Measurements from ENCODE around the gene TRPC5OS.

TRPC5OS gene

DNA sequence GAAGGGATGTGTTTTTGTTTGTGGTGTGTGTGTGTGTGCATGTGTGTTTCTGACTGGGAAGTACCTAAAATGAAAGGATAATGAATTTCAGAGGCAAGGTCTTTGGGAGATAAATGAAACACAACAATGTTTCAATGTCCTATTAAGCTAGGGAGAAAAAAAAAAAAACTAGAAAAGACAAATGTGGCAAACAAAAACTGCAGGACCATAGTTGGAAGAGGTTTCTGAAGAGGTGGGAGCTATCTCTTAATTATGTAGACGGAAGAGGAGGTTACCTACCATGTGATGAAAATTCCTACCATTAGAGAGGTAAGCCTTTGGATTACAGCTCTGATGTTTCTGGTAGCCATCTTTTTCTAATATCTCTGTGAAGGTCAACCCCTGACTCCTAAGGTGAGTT lies at the start of gene TRPC5OS:
TRPC5OS (plus strand) TSS at position 301 of the 400 bp plus-strand sequence. CDS start 25,669 bp downstream, outside the sequence.
- DNase-seq (ENCODE audit: low read depth in 2 of 2), result no peak

DNA sequence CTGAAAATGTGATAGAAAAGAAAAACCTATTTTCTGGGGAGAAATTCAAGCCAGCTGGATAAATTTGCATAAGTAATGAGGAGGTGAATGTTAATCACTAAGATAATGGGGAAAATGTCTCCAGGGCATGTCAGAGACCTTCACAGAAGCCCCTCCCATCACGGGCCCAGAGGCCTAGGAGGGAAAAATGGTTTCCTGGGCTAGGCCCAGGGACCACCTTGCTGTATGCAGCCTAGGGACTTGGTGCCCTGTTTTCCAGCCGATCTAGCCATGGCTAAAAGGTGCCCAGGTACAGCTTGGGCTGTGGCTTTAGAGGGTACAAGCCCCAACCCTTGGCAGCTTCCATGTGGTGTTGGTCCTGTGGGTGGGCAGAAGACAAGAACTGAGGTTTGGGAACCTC lies 46.6 kb upstream of the TRPC5OS start:
- DNase-seq (ENCODE audit: low read depth in 2 of 2), result no peak

DNA sequence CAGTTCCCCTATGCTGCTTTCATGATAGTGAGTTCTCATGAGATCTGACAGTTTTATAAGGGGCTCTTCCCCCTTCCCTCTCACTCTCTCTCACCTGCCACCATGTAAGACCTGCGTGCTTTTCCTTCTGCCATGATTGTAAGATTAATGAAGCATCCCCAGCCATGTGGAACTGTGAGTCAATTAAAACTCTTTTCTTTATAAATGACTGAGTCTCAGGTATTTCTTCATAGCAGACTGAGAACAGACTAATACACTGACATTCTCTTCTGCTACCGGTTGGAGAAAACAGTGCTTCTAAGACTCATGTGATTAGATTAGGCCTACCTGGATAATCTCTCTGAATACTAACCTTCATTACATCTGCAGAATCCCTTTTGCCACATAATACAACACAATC lies 45.4 kb upstream of the TRPC5OS start:
- no peak for DNase-seq (ENCODE audit: low read depth in 2 of 2)

DNA sequence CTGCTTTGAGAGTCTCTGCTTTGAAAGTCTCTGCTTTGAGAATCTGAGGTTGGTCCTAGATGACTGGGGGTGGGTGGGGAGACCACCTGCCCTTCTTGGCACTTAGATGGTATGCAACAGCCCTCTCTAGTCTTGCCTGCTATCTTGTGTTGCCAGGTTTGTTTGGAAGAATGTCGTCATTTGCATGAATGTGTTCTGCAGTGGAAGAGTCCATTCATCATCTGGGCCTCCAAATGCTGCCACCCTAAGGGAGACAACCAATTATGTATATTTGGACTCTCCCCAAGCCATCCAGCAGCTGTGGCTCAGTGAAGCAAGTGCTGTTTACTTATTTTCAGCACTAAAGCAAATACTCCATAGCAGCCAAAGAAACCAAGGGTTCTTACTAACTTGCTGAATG lies 44.6 kb upstream of the TRPC5OS start:
- no peak for DNase-seq (ENCODE audit: low read depth in 2 of 2)

DNA sequence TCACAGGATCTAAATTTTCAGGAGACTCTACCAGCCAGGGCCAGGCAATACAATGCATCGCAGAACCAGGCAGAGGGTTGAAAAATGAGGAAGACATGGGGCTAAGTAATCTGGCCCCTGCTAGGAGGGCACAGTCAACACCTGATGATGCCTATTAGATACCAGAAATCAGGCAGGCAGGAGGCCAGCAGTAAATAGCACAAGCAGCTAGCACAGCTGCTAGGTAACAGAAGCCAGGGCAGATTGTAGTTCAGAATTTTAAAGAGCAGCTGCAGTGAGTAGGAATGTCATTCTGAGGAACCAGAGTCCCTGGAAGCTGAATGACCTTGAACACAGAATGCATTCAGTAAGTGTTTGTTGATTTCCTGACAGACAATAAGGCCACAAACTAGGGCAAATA lies 38.8 kb upstream of the TRPC5OS start:
- DNase-seq (ENCODE audit: low read depth in 2 of 2), result no peak

DNA sequence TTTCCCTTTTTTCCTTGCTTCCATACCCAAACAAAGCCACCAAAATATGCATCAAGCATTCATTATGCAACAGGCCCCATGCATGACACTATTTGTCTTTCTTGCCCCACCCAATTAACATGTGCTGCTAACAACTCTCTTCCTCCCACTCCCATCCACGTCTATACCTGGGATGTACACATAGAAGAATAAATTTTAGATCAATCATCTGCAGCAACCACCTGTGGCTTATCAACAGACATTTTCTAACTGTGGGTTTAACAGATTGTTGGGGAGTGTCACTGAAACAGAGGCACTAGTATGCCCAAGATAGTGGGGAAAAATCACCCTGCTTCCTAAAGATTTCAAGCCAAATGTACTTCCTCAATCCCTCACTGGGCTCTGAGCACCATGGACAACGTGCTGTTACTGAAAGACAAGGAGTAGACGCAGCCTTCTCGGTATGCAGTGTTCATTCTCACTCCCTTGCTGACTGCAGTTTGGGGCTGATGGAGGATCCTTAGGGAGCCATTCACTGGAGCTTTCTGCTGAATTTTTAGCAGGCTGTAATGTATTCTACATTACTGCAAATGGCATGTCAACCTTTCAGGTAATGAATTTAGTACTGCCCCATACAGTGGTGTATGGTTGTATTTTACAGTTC lies 28.4 kb upstream of the TRPC5OS start:
- no peak for DNase-seq (ENCODE audit: low read depth in 2 of 2)

DNA sequence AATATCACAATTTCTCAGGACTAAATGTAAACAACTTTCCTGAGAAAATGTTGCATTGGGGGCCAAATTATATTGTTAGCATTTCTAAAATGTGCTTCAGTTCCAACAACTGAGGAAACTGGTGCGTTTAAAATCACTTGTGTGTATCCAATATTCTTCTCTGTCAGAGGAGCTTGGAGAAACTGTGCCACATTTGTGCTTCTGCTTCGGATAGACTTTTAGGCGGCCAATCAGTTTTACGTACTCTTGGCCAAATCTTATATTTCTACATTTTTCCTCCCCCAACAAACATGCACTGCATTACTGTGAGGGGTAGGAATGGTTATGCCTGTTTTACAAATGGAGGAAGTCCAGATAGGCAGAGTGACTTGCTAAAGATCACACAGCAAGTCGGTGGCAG lies 27.4 kb upstream of the TRPC5OS start:
- DNase-seq (ENCODE audit: low read depth in 2 of 2), result no peak

DNA sequence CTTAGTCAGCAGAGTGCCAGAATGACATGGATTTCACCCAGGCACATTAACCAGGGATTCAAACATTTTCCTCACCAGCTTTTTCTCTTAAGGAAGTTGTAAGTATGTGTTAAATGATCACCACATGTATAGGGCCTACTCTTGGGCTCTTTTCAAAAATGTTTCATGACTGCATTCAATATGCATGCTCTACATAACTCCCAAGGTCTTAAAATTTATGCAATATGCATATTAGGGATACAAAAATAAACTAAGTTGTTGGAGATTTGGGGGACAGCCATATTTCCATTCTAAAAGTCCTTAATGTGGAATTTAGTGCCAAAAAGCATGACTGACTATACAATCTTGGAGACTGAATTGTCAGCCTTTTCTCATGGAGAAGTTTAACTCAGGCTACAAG lies 25.0 kb upstream of the TRPC5OS start:
- no peak for DNase-seq (ENCODE audit: low read depth in 2 of 2)

DNA sequence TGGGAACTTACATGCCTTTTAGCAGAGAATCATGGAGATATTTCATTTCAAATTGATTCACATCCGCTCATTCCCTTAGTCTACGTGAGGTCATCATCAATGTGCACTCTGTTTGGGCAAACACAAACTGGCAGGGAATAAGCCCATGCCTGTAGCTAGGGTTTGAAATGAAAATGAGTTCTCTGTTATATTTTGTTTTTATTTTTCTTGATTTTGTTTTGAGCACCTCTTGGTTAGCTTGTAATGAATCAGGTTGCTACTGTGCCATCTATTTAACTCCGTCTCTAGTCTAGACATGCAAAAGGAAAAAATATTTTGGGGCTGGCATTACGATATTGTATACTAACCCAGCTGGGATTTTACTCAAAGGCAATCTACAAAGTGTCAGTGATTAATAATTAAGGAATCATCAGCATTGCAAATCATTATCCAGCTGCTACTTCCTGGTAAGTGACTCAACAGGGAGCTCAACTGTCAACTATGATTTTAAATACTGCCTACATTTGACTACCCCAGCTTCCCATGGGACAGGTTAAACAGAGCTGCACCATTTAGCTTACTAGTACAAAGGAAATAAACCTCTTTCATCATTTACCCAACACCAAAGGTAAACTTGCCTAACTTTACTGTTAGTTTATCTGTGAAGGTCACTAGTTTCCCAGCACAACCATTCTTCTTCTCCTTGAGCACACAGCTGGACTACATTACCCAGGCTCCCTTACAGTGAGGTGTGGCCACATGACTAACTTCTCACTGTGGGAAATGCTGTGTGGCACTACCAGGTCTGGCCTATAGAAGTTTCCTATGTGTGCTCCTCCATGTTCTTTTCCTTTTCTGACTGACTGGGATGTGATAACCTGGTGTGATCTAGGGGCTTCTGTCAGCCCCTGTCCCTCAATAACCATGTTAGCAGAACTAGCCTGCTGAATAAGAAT lies 21.2 kb upstream of the TRPC5OS start:
- no peak for DNase-seq (ENCODE audit: low read depth in 2 of 2)

DNA sequence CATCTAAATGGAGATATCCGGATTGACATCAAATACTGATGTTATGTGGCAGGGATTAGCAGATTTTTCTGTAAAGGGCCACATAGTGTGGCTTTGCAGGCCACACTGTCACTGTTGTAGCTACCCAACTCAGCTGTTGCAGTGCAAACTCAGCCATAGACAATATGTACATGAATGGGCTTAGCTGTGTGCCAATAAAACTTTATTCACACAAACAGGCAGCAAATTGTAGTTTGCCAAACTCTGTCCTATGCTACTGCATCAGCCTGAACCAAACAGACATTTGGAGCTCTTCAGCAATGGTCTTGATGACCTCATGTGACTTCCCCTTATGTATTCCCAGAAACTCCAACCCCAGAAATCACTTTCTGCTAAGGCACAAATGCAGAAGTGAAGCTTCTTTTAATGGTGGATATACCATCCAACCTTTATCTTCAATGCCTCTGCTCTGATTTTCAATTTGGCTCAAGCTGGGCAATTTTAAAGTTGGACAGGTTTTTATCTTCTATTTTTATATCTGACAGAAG lies 18.4 kb upstream of the TRPC5OS start:
- DNase-seq (ENCODE audit: low read depth in 2 of 2), result no peak

DNA sequence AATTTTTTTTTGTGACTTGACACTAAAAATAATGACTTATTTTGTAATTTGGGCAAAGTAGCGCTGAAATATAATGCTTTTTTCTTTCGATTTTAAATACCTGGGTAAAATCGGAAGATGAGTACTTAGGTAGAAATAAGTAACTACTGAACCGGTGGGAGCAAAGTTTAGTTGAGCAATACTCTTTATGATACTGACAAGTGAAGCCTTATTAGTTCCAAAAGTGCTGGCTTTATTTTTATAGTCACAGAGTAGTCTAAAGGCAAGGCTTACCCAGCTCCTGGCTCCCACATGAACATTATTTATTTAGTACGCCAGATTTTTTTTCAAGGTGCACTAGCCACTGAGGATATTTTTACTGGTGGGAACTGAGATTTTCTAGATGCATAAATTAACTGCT lies 14.4 kb upstream of the TRPC5OS start:
- no peak for DNase-seq (ENCODE audit: low read depth in 2 of 2)

DNA sequence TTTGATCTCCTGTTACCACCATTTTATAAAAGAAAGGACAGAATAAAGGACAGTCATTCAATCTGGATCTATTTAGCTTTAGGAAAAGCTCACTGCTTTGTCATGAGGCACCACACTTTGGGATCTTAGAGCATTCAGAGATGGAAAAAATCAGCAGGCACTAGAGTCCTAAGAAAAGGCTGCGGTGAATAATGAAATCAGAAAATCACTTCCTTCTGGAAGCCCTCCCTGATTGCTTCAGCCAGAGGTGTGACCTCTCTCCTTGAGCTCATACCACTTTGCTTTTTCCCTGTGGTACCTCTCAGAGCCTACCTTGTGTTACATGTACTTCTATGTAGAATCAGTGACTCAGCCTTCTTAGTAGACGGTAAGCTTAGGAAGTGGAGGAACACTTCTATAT lies 8.7 kb upstream of the TRPC5OS start:
- no peak for DNase-seq (ENCODE audit: low read depth in 2 of 2)

DNA sequence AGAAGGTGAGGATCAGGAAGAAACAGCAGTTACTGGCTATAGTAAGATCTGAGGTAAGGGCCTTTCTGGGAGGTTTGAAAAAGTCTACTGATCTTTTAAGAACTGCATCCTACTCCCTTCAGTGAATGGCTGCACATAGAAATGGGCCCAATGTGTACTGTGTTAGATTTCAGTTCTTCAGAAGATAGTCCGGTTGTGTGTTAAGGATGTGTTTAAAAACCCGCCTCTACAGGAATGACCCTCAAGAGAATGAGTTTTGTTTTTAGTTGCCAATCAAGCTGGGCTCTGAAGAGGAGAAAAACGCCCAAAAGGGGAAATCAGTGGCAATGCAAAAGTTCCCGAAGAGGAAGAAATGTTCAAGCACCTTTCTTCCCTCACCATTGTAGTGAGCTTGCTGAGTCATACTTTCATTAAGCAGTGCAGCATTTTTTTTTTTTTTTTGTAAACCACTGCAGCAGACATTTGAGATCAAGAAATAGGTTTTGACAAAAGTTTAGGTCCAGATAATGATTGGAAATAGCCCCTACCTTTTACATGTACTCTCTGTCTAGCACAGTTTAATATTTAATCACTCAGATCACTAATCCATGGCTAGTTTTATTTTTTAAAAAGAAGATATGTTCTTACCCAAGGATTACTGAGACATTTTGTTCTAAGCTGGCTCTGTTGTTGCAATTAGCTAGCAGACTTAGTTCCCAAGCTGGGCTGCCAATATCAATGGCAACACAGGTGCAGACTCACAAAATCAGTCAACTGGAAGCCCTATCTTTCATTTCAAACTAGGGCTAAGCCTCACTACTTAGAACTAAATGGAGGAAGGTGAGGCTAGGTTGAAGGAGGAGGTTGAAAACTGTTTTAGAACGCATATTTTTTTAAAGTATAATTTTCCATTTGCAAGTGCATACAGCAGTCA lies 7.0 kb upstream of the TRPC5OS start:
- no peak for DNase-seq (ENCODE audit: low read depth in 2 of 2)

DNA sequence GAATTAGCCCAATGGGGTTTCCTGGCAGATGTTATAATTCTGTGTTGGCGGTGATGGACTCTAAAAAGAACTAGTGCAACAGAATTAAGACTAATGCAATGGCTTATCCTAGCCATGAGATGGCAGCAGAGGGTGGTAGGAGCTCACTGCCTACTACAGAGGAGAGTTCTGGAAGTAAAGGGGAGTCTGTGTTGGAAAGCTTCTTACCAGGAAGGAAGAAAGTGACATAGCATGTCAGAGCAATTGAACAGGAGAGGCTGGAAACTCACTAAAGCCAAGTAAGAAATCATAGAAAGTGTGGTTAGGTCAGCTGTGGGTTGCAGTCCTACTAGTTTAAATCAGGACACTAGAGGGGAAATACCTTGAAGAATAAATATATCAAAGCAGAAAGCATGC lies 6.3 kb upstream of the TRPC5OS start:
- no peak for DNase-seq (ENCODE audit: low read depth in 2 of 2)

DNA sequence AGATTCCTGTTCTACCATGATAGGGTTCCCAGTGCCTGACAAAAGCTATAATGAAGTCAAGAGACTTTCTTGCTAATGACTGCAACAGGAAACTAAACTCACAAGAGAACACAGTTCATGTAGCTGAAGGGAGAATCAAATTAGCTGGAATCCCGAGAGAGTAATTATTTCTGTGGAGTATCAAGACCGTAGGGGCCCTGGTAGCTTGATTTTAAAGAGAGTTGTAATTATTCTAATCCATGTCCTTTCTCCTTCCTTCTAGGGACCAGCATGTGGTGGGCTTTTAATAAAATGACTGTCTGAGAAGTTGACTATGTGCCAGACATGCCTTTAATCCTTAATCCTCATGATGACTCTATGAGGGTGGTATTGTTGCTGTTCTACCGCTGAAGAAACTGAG lies 1.7 kb upstream of the TRPC5OS start:
- DNase-seq (ENCODE audit: low read depth in 2 of 2), result no peak

DNA sequence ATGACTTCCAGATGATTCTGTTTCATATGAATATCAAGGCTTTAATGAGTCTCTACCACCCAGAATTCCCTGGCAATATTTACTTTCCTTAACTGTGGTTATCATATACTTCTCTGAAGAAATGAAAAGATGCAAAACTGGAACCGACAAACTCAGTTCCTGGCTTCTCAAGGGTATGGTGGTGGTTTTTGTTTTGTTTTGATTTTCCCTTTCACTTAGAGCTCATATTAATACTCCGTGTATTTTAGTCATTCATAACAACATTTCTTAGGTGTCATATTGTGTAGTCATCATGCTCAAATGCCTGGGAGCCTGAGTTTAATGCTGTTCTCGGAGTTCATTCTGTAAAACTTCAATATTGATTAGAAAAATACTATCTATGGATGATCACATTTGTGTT lies 665 bp downstream of the TRPC5OS start:
- no peak for DNase-seq (ENCODE audit: low read depth in 2 of 2)

DNA sequence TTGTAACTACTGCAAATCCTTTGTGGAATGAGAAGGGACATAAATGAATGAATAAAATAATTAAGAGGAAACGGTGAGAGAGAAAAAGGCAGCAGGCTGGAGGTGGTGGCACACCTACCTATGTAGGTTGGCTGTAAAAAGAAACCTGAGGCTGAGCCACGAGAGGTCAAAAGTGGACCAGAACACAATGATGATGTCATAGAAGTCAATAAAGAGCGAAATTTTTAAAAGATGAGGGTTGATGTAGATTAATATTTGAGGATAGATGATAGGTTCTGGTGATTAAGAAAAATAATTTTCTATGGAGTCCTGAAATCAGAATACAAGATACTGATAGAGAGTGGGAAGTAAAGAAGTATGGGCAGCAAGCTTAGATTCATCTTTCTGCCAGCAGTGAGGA lies 1.7 kb downstream of the TRPC5OS start:
- no peak for DNase-seq (ENCODE audit: low read depth in 2 of 2)

DNA sequence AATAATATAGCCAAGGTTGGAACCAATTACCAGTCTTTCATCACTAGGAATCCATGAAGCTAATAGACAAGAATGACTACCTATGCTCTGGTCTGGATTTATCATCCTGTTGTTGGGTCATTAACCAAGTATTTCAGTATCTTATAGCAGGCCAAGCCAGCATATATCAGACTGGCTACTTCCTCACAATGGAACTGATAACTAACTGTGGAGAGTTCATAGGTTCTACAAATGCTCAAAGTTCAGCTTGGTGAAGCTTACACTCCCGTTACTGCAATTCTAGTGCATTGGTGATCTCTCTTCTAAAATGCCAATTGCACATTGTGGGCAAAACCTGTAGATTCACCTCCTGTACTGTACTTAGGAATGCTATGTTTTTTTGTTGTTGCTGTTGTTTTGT lies 4.8 kb downstream of the TRPC5OS start:
- DNase-seq (ENCODE audit: low read depth in 2 of 2), result no peak

DNA sequence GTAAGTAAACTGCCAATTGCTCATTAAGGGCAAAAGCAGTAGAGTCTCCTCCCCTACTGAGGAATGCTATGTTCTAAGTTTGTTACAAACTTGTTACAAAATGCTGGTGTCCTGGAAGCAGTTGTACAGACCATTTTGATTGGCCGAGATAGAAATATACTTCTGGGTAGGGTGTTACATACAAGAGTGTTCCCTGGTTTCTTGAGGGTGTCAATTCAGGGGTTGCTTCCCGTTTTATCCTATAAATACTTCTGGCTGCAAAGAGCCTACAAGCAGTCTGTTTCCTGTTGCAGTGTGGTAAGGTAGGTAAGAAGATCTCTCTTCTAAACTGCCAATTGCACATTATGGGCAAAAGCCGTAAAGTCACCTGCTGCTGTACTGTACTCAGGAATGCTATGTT lies 5.7 kb downstream of the TRPC5OS start:
- no peak for DNase-seq (ENCODE audit: low read depth in 2 of 2)

DNA sequence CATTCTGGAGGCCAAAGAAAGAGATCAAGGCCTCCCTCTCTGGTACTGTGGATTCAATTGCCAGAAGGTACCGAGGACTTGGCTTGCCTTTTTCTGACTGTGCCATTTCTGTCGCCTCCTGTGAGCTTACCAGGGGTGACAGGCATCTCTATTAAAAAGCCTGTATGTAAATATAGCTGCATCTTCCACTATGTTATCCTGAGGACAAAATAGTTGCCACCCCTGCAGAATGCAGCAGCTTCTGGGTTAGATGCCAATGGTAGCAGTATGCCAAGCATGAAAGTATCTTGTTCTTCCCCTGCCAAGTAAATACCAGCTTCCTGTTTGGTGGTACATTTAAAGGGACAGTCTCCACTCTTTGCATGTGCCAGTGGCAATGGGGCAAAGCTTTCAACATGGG lies 10.7 kb downstream of the TRPC5OS start:
- no peak for DNase-seq (ENCODE audit: low read depth in 2 of 2)

DNA sequence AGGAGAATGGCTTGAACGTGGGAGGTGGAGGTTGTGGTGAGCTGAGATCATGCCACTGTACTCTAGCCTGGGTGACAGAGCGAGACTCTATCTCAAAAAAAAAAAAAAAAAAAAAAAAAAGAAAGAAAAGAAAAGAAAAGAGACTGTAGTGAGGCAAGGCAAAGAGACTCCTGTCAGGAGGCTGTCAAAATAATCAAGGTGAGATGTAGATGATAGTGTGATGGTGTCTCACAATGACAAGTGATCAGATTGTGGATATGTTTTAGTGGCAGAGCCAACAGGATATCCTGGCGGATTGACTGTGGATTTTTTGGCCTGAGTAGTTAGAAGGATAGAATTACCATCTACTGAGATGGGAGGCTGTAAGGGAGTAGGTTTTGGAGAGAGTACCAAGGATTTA lies 12.6 kb downstream of the TRPC5OS start:
- DNase-seq (ENCODE audit: low read depth in 2 of 2), result no peak

DNA sequence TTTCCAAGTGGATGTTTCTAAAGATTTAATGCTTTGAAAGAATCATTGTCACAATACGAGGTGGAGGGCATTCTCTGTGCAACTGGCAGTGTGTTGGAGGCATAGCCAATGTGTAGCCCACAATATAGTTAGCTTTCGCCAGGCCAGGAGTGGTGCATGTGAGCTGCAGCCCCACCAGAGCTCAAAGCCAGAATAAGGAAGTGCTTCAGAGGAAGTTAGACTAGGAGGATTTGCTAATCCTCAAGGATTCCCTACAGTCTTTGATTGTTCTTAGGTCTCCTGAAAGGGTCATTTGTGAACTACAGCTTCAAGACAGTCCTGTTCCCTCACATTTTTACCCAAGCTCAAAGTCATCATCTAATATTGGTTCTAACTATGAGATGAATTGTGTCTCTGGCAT lies 16.4 kb downstream of the TRPC5OS start:
- no peak for DNase-seq (ENCODE audit: low read depth in 2 of 2)

Data from stimulated activated CD8-positive, alpha-beta memory T cell treated with anti-CD3 and anti-CD28 coated beads, Interleukin-7, amount 100 ng/mL, for 1 hour (primary cell).